ENCODE data around the gene ZNF592. TPM values are rescaled to one million over a fixed set of nuclear protein-coding genes. Genes with fewer than 3 reads are reported as not detected.

ZNF592 gene
- total RNA-seq, 2 experiments from 2014 or later = 23.8 to 24.3 TPM

DNA sequence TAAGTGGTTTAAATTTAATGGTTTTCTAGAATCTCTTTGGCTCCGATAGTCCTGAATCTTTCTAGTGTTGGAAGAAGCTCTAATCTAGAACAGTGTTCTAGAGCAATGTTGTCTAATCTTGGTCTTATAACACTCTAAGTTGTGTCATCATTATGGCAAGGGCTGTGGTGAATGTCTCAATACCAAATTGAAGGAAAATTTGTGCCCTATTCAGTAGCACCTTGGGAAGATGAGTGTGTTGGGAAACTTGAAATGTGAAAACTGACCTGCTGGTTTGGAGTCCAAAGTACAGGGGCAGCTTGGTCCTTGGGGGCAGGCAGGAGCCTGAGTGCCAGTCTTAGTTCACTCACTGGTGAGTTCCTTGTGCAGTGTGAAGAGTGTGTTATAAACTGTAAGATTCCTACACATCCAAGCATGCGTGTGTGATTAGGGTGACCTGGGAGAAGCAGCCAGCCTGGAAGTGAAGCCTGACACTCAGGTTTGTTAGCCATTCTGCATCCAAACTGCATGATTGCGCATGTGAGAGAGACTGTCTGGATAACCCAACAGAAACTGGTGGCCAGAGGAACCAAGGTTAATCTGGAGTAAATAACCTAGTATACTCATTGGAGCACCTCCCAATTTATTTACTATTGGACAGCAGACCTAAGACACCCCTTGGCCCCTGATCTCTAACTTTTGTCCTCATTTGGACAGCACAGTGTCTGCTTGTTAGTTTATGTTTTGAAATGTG is 14.6 kb downstream of the ZNF592 start:
- H3K36me3 Mint-ChIP-seq = peaks cover 15% of the 10 kb centered on the region
- intact Hi-C loops (cut with micrococcal nuclease) = loop anchor here (1.0 to 5.0 kb wide), 2 partner anchors 158 to 219 kb away; partner anchors contain the start of gene PDE8A
- ChIA-PET POLR2A (no interaction called here), CTCF (no interaction called here)
- peaks cover 20% of the 10 kb centered on the region for H3K4me1 Mint-ChIP-seq (ENCODE audit: low read depth)
- no peak for DNase-seq
- H3K4me3 Mint-ChIP-seq = no peak overlapping the region
- H3K9me3 Mint-ChIP-seq = no peaks in the 10 kb centered on the region
- no peak overlapping the region for H3K27ac Mint-ChIP-seq
- H3K27me3 Mint-ChIP-seq = no peaks in the 10 kb centered on the region

GRCh38 chr15:84764585-84764984 is 16.2 kb downstream of the ZNF592 start:
- ChIA-PET CTCF (interaction anchor here (0.9 kb wide), 1 partner anchor 109 kb away, joined by 3 read pairs; no protein-coding TSS in a partner anchor), POLR2A (no interaction called here)
- Mint-ChIP-seq H3K27ac (peak overlapping the region; percentile 8), H3K4me1 (ENCODE audit: low read depth) (peaks cover 24% of the 10 kb centered on the region), H3K27me3 (no peaks in the 10 kb centered on the region), H3K4me3 (no peak overlapping the region), H3K36me3 (peaks cover 25% of the 10 kb centered on the region), H3K9me3 (no peaks in the 10 kb centered on the region)
- intact Hi-C loops (cut with micrococcal nuclease) = loop anchor here (5.0 kb wide), 1 partner anchor 218 kb away; the partner anchor contains the start of gene PDE8A
- no peak for DNase-seq

DNA sequence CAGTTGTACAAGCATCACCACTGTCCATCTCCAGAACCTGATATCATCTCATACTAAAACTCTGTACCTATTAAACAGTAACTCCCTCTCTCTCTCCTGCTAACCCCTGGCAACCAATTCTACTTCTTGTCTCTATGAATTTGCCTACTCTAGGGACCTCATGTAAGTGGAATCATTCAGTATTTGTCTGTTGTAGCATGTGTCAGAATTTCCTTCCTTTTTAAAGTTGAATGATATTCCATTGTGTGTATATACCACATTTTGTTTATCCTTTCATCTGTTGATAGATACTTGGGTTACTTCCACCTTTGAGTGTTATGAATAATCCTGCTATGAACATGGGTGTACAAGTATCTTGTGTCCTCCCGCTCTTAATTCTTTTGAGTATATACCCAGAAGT is 16.6 kb downstream of the ZNF592 start:
- intact Hi-C loops (cut with micrococcal nuclease) = loop anchor here (5.0 kb wide), 1 partner anchor 217 kb away; the partner anchor contains the start of gene PDE8A
- no peaks in the 10 kb centered on the region for H3K27me3 Mint-ChIP-seq
- ChIA-PET CTCF (no interaction called here), POLR2A (no interaction called here)
- DNase-seq = no peak
- H3K4me3 Mint-ChIP-seq = no peak overlapping the region
- H3K36me3 Mint-ChIP-seq = peaks cover 25% of the 10 kb centered on the region
- no peaks in the 10 kb centered on the region for H3K9me3 Mint-ChIP-seq
- peak overlapping the region; percentile 8 for H3K27ac Mint-ChIP-seq
- peaks cover 27% of the 10 kb centered on the region for H3K4me1 Mint-ChIP-seq (ENCODE audit: low read depth)

- peaks cover 25% of the 10 kb centered on the region for H3K36me3 Mint-ChIP-seq
- no peaks in the 10 kb centered on the region for H3K9me3 Mint-ChIP-seq
- H3K4me1 Mint-ChIP-seq (ENCODE audit: low read depth) = peaks cover 30% of the 10 kb centered on the region
- CTCF ChIA-PET = no interaction called here
- intact Hi-C loops (cut with micrococcal nuclease) = no loop called here
- no peak overlapping the region for H3K4me3 Mint-ChIP-seq
- DNase-seq = no peak
- no peak overlapping the region for H3K27ac Mint-ChIP-seq
- POLR2A ChIA-PET = no interaction called here
- H3K27me3 Mint-ChIP-seq = no peaks in the 10 kb centered on the region
Observed at GRCh38 chr15:84765675-84766074, 17.3 kb downstream of the ZNF592 start.

GRCh38 chr15:84766461-84767035 is 18.2 kb downstream of the ZNF592 start:
- Mint-ChIP-seq H3K27me3 (no peaks in the 10 kb centered on the region), H3K9me3 (no peaks in the 10 kb centered on the region), H3K4me3 (no peak overlapping the region), H3K27ac (no peak overlapping the region), H3K4me1 (ENCODE audit: low read depth) (peaks cover 38% of the 10 kb centered on the region), H3K36me3 (peaks cover 25% of the 10 kb centered on the region)
- POLR2A ChIA-PET = no interaction called here
- intact Hi-C loops (cut with micrococcal nuclease) = no loop called here
- DNase-seq = no peak
- CTCF ChIA-PET = no interaction called here

- Mint-ChIP-seq H3K4me3 (no peak overlapping the region), H3K36me3 (peaks cover 15% of the 10 kb centered on the region), H3K4me1 (ENCODE audit: low read depth) (peaks cover 32% of the 10 kb centered on the region), H3K9me3 (no peaks in the 10 kb centered on the region), H3K27ac (no peak overlapping the region), H3K27me3 (no peaks in the 10 kb centered on the region)
- ChIA-PET POLR2A (no interaction called here), CTCF (no interaction called here)
- no peak for DNase-seq
- intact Hi-C loops (cut with micrococcal nuclease) = no loop called here
Observed at GRCh38 chr15:84772031-84772430, 23.6 kb downstream of the ZNF592 start.

GRCh38 chr15:84772467-84772866 is 24.1 kb downstream of the ZNF592 start:
- Mint-ChIP-seq H3K9me3 (no peaks in the 10 kb centered on the region), H3K4me1 (ENCODE audit: low read depth) (peaks cover 32% of the 10 kb centered on the region), H3K4me3 (no peak overlapping the region), H3K27ac (no peak overlapping the region), H3K27me3 (no peaks in the 10 kb centered on the region), H3K36me3 (peaks cover 11% of the 10 kb centered on the region)
- no peak for DNase-seq
- CTCF ChIA-PET = no interaction called here
- POLR2A ChIA-PET = no interaction called here
- intact Hi-C loops (cut with micrococcal nuclease) = no loop called here

DNA sequence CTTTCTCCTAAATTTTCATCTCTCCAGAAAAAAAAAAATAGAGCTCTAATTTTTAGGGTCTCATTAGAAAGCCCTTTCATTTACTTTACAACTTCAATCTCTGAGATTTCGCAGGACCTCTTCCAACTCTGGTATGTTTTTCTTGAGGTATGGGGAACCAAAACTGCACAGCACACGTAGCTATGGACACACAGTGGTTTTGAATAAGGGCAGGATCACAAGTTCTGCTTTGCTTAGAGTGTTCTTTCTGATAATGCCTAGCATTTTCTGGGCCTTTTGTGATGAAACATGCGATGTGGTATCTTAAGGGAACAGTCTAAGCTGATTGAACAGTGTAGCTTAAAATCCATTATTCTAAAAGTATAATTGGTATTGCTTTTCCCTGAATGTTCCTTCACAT is 25.3 kb downstream of the ZNF592 start:
- POLR2A ChIA-PET = interaction anchor here (0.6 kb wide), 1 partner anchor 137 kb away, joined by 3 read pairs; no protein-coding TSS in a partner anchor
- no peak overlapping the region for H3K4me3 Mint-ChIP-seq
- CTCF ChIA-PET = no interaction called here
- peaks cover 12% of the 10 kb centered on the region for H3K36me3 Mint-ChIP-seq
- no peak for DNase-seq
- no peaks in the 10 kb centered on the region for H3K27me3 Mint-ChIP-seq
- intact Hi-C loops (cut with micrococcal nuclease) = no loop called here
- H3K27ac Mint-ChIP-seq = no peak overlapping the region
- H3K4me1 Mint-ChIP-seq (ENCODE audit: low read depth) = peaks cover 36% of the 10 kb centered on the region
- H3K9me3 Mint-ChIP-seq = no peaks in the 10 kb centered on the region

DNA sequence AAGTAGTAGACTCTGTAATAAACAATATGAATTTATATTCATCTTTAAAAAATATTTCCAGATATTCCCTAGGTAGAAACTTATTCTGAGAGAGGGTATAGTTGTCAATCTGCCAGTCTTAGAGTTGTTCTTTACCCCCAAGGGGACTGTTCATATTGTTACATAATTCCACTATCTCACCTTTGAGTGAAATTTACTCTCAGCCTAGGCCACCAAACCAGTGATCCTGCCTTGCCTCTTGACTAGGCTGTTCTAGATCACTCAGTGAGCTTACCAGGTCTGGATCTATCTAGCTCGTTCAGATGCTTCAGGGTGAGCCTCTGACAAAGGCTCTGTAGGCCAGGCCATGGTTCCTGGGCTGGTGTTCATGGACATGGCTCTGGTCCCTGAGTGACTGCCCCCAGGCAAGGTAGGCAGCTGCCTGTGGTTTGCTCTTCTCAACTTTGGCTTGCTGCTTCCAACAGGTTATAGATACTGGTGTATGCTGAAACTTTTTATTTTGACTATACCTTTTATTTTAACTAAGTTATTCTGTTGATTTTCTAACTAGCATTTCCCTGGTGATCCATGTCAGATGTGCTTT is 27.6 kb downstream of the ZNF592 start:
- no peak overlapping the region for H3K4me3 Mint-ChIP-seq
- POLR2A ChIA-PET = no interaction called here
- no peak for DNase-seq
- peaks cover 24% of the 10 kb centered on the region for H3K4me1 Mint-ChIP-seq (ENCODE audit: low read depth)
- no peaks in the 10 kb centered on the region for H3K9me3 Mint-ChIP-seq
- no peaks in the 10 kb centered on the region for H3K27me3 Mint-ChIP-seq
- CTCF ChIA-PET = interaction anchor here (1.3 kb wide), 1 partner anchor 13 kb away, joined by 3 read pairs; no protein-coding TSS in a partner anchor
- H3K36me3 Mint-ChIP-seq = peaks cover 5% of the 10 kb centered on the region
- no peak overlapping the region for H3K27ac Mint-ChIP-seq
- intact Hi-C loops (cut with micrococcal nuclease) = no loop called here

GRCh38 chr15:84778194-84778593 is 29.8 kb downstream of the ZNF592 start:
- intact Hi-C loops (cut with micrococcal nuclease) = no loop called here

DNA sequence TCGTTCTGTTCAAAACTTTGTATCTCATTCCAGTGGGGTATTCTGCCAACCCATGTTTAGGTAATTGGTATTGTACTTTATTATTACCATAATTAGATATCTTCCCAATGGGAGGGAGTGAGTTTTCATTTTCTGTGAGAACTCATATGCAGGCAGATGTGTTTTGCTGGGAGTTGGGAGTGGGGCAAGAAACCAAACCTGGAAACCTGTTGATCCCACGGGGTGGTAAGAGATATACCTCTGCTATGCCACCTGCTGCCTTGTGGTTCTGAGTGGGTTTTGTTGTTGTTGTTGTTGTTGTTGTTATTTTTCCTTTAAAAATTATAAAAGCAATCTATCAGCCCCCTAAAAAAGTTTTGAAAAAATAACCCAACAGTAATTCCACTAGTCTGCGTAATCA is 32.1 kb downstream of the ZNF592 start:
- intact Hi-C loops (cut with micrococcal nuclease) = no loop called here
- Mint-ChIP-seq H3K36me3 (peaks cover 35% of the 10 kb centered on the region), H3K4me1 (ENCODE audit: low read depth) (peaks cover 34% of the 10 kb centered on the region), H3K9me3 (no peaks in the 10 kb centered on the region), H3K4me3 (no peak overlapping the region), H3K27me3 (no peaks in the 10 kb centered on the region), H3K27ac (no peak overlapping the region)
- POLR2A ChIA-PET = no interaction called here
- CTCF ChIA-PET = no interaction called here
- no peak for DNase-seq

More at GRCh38 chr15:84778194-84778593, 29.8 kb downstream of the ZNF592 start:
- peaks cover 25% of the 10 kb centered on the region for H3K4me1 Mint-ChIP-seq (ENCODE audit: low read depth)
- no peak overlapping the region for H3K27ac Mint-ChIP-seq
- no peaks in the 10 kb centered on the region for H3K27me3 Mint-ChIP-seq
- H3K36me3 Mint-ChIP-seq = peaks cover 16% of the 10 kb centered on the region
- H3K4me3 Mint-ChIP-seq = no peak overlapping the region
- H3K9me3 Mint-ChIP-seq = no peaks in the 10 kb centered on the region
- no peak for DNase-seq
- POLR2A ChIA-PET = no interaction called here
- CTCF ChIA-PET = no interaction called here

GRCh38 chr15:84781495-84781894 is 33.1 kb downstream of the ZNF592 start:
- H3K4me1 Mint-ChIP-seq (ENCODE audit: low read depth) = peaks cover 38% of the 10 kb centered on the region
- intact Hi-C loops (cut with micrococcal nuclease) = no loop called here
- ChIA-PET POLR2A (no interaction called here), CTCF (no interaction called here)
- DNase-seq = no peak
- no peaks in the 10 kb centered on the region for H3K9me3 Mint-ChIP-seq
- H3K27me3 Mint-ChIP-seq = no peaks in the 10 kb centered on the region
- H3K36me3 Mint-ChIP-seq = peaks cover 39% of the 10 kb centered on the region
- H3K27ac Mint-ChIP-seq = no peak overlapping the region
- no peak overlapping the region for H3K4me3 Mint-ChIP-seq

All from activated CD4-positive, alpha-beta memory T cell treated with anti-CD3 and anti-CD28 coated beads for 36 hours (primary cell).